Upper lobe of right lung (tissue), 1 donor: ENCODE results near the gene LCE1F. TPM values are rescaled to one million over a fixed set of nuclear protein-coding genes. Genes with fewer than 3 reads are reported as not detected.

Experiments
- ATAC-seq: fragments of 200-7000 bp; cut with Tn5 transposase; one replicate; pipeline ENCODE4 v1.9.1; 2020; ENCODE audit warnings: mild to moderate bottlenecking, moderate library complexity
- DNase-seq: peaks from one replicate; pipeline ENCODE4 v3.0.0-alpha.2; 2020
- H3K27ac ChIP-seq: fragments of 200-600 bp; one replicate; pipeline ENCODE4 v1.8.0; 2022
- H3K27me3 ChIP-seq: fragments of 200-600 bp; one replicate; pipeline ENCODE4 v1.8.0; 2022; ENCODE audit warnings: mild to moderate bottlenecking
- H3K36me3 ChIP-seq: fragments of 200-600 bp; one replicate; pipeline ENCODE4 v1.8.0; 2022
- H3K4me1 ChIP-seq: fragments of 200-600 bp; one replicate; pipeline ENCODE4 v1.8.0; 2022
- H3K4me3 ChIP-seq: fragments of 200-600 bp; one replicate; pipeline ENCODE4 v1.8.0; 2022; ENCODE audit warnings: mild to moderate bottlenecking
- H3K9me3 ChIP-seq: fragments of 200-600 bp; one replicate; pipeline ENCODE4 v1.8.0; 2022
- intact Hi-C: fragments of 100-400 bp; cut with DNase I; formaldehyde crosslinking; loops from one replicate; pipeline ENCODE4 v1.11.0; 2022
- total RNA-seq: library from RNA; stranded (reverse); fragmentation: NEBNext Ultra II Directional; extraction: Animal tissue kit (Norgen Biotek cat#: 25700); gene quantifications from one replicate; pipeline ENCODE4 v1.2.1, GENCODE V29; 2021
- TF ChIP-seq, protein P1 (sequence below): fragments of 200-600 bp; IDR thresholded peaks from one replicate; pipeline ENCODE4 v1.8.0; 2022; ENCODE audit warnings: antibody characterized with exemption
- donor health status: DM: no; HTN: yes; CAD: no; lungs with severe emphysema.

LCE1F gene
- total RNA-seq, 1 donor from 2014 or later: not detected

DNA sequence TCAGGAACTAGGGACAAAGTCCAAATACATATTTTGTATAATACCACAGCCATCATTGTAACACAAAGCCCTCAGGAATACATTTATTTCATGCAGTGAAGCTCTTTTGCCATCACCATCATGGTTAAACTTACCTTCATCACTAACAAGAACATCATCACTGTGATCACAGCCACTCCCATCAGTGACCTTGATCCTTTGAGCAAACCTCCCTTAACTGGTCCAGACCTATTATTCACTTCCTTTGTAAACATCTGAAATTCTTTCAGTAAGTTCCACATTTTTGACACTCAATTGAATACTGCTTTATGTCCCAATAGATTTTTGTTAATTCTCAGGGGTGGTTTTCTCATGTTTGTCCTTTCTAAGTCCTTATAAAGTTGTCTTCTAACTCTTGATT, 33.3 kb upstream of the LCE1F start:
- ATAC-seq (no peak), DNase-seq (no peak)
- Histone ChIP-seq H3K9me3 (no peaks in the 10 kb centered on the region), H3K4me1 (no peaks in the 10 kb centered on the region), H3K27ac (no peak overlapping the region), H3K36me3 (no peaks in the 10 kb centered on the region), H3K27me3 (no peaks in the 10 kb centered on the region), H3K4me3 (no peak overlapping the region)
- TF ChIP-seq, protein P1, sequence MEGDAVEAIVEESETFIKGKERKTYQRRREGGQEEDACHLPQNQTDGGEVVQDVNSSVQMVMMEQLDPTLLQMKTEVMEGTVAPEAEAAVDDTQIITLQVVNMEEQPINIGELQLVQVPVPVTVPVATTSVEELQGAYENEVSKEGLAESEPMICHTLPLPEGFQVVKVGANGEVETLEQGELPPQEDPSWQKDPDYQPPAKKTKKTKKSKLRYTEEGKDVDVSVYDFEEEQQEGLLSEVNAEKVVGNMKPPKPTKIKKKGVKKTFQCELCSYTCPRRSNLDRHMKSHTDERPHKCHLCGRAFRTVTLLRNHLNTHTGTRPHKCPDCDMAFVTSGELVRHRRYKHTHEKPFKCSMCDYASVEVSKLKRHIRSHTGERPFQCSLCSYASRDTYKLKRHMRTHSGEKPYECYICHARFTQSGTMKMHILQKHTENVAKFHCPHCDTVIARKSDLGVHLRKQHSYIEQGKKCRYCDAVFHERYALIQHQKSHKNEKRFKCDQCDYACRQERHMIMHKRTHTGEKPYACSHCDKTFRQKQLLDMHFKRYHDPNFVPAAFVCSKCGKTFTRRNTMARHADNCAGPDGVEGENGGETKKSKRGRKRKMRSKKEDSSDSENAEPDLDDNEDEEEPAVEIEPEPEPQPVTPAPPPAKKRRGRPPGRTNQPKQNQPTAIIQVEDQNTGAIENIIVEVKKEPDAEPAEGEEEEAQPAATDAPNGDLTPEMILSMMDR: no peak
- intact Hi-C loops: no loop called here

GRCh38 chr1:152743371-152744145, 31.4 kb upstream of the LCE1F start:
- intact Hi-C loops: no loop called here
- H3K36me3 ChIP-seq: no peaks in the 10 kb centered on the region
- no peak overlapping the region for H3K27ac ChIP-seq
- TF ChIP-seq, protein P1: no peak
- H3K4me1 ChIP-seq: no peaks in the 10 kb centered on the region
- no peaks in the 10 kb centered on the region for H3K27me3 ChIP-seq
- H3K4me3 ChIP-seq: no peak overlapping the region
- H3K9me3 ChIP-seq: no peaks in the 10 kb centered on the region
- DNase-seq (no peak), ATAC-seq (no peak)

DNA sequence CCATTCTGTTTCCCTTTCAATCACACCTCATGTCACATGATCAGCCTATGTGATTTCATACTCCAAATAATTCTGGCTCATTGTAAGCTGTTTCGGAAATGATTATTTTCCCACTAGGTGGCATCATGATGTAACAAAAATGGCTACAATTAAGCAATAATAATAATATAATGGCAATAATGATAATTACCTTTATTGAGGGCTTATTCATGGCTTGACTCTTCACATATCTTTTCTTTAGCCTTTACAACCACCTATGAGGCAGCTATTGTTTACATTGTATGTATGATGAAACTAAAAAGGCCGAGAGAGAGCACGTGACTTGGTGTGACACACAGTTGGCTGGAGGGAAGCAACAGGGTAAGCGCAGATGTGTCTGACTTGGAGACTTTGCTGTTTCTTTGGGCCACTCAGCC, 29.6 kb upstream of the LCE1F start:
- intact Hi-C loops: no loop called here
- Histone ChIP-seq H3K27ac (no peak overlapping the region), H3K4me3 (no peak overlapping the region), H3K9me3 (no peaks in the 10 kb centered on the region), H3K27me3 (no peaks in the 10 kb centered on the region), H3K4me1 (no peaks in the 10 kb centered on the region), H3K36me3 (no peaks in the 10 kb centered on the region)
- DNase-seq (no peak), ATAC-seq (no peak)
- TF ChIP-seq, protein P1: no peak

DNA sequence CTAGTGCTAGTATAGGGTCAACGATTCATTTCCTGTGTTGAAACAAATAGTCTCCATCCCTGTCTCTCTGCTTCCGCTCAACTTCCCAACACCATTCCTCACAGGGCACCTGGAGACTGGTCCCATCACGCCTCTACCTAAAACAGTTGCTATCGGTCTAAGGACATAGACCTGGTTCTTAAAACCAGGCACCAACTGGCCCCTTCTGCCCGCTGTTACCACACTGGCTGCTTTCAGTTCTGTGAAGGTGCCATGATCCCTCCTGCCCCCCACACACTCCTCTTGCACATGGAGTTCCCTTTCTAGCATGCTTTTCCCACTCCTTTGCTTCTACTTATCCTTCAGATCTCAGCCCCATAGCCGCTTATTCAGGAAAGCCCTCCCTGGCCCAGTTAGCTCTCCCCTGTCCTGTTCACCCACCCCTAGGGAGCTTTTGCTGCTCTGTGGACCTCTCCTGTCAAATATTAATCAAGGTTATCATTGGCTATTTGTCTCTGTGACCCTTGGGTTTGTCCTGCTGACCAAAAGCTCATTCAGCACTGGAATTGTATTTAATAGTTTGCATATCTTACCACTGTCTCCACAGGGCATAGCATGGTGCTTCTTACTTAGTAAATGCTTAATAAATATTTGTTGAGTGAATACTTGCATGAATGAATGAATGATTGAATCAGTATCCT, 29.0 kb upstream of the LCE1F start:
- no peak overlapping the region for H3K27ac ChIP-seq
- intact Hi-C loops: no loop called here
- TF ChIP-seq, protein P1: no peak
- no peaks in the 10 kb centered on the region for H3K4me1 ChIP-seq
- no peak overlapping the region for H3K4me3 ChIP-seq
- DNase-seq: no peak
- ATAC-seq: no peak
- H3K36me3 ChIP-seq: no peaks in the 10 kb centered on the region
- H3K27me3 ChIP-seq: no peaks in the 10 kb centered on the region
- no peaks in the 10 kb centered on the region for H3K9me3 ChIP-seq

- no peak for ATAC-seq
- TF ChIP-seq, protein P1: no peak
- intact Hi-C loops: no loop called here
These were observed 27.1 kb upstream of the LCE1F start for GRCh38 chr1:152747831-152748230.

More at GRCh38 chr1:152747831-152748230, 27.1 kb upstream of the LCE1F start:
- no peak overlapping the region for H3K27ac ChIP-seq
- H3K4me3 ChIP-seq: no peak overlapping the region
- DNase-seq: no peak
- no peaks in the 10 kb centered on the region for H3K27me3 ChIP-seq
- H3K9me3 ChIP-seq: no peaks in the 10 kb centered on the region
- H3K36me3 ChIP-seq: no peaks in the 10 kb centered on the region
- no peaks in the 10 kb centered on the region for H3K4me1 ChIP-seq
